ENCODE results near the gene DGKE. TPM values are rescaled to one million over a fixed set of nuclear protein-coding genes. Genes with fewer than 3 reads are reported as not detected.

The DGKE gene
- total and polyA plus RNA-seq, 2 of the 13 experiments (the other 11 are each of a cell fraction or from before 2014, with no cell fraction given) = 3.2 to 5.3 TPM

GRCh38 chr17:56887552-56888467 lies 53.9 kb downstream of the DGKE start (continued):
- TF ChIP-seq, protein P1, sequence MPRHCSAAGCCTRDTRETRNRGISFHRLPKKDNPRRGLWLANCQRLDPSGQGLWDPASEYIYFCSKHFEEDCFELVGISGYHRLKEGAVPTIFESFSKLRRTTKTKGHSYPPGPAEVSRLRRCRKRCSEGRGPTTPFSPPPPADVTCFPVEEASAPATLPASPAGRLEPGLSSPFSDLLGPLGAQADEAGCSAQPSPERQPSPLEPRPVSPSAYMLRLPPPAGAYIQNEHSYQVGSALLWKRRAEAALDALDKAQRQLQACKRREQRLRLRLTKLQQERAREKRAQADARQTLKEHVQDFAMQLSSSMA (CRISPR knock-in tag; IDR thresholded peaks at IDR 0.05) = no peak
- no peak for TF ChIP-seq IKZF1 (IDR thresholded peaks at IDR 0.05)
- TF ChIP-seq ZC3H4 (CRISPR knock-in tag; IDR thresholded peaks at IDR 0.05; ENCODE audit: borderline replicate concordance) = no peak
- TF ChIP-seq CREB1 (IDR thresholded peaks at IDR 0.05) = no peak
- TF ChIP-seq CREB1 (CRISPR knock-in tag; IDR thresholded peaks at IDR 0.05) = peak; percentile 35; the same call in 1 of the 2 replicates
- no peak for TF ChIP-seq ZNF598 (CRISPR knock-in tag; IDR thresholded peaks at IDR 0.05; ENCODE audit: borderline replicate concordance)
- TF ChIP-seq PHF20 (CRISPR knock-in tag; IDR thresholded peaks at IDR 0.05) = no peak
- TF ChIP-seq ATF7 (IDR thresholded peaks at IDR 0.05) = no peak
- TF ChIP-seq ATF7 (CRISPR knock-in tag; IDR thresholded peaks at IDR 0.05) = no peak
- 0 out of 2 replicates have a peak, but pooled peaks have one; percentile 21 for TF ChIP-seq PITX1 (CRISPR knock-in tag; IDR thresholded peaks at IDR 0.05)
- TF ChIP-seq, protein P2, sequence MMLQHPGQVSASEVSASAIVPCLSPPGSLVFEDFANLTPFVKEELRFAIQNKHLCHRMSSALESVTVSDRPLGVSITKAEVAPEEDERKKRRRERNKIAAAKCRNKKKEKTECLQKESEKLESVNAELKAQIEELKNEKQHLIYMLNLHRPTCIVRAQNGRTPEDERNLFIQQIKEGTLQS (CRISPR knock-in tag; IDR thresholded peaks at IDR 0.05) = peak; percentile 18; the same call in 1 of the 2 replicates
- no peak for TF ChIP-seq HMG20B (CRISPR knock-in tag; conservative IDR thresholded peaks at IDR 0.05)
- TF ChIP-seq ZFP1 (CRISPR knock-in tag; IDR thresholded peaks at IDR 0.05) = no peak
- TF ChIP-seq GRHL1 (CRISPR knock-in tag; conservative IDR thresholded peaks at IDR 0.05) = no peak
- TF ChIP-seq ARHGAP35 (CRISPR knock-in tag; IDR thresholded peaks at IDR 0.05; ENCODE audit: borderline replicate concordance) = no peak
- TF ChIP-seq, protein P3, sequence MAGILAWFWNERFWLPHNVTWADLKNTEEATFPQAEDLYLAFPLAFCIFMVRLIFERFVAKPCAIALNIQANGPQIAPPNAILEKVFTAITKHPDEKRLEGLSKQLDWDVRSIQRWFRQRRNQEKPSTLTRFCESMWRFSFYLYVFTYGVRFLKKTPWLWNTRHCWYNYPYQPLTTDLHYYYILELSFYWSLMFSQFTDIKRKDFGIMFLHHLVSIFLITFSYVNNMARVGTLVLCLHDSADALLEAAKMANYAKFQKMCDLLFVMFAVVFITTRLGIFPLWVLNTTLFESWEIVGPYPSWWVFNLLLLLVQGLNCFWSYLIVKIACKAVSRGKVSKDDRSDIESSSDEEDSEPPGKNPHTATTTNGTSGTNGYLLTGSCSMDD (CRISPR knock-in tag; IDR thresholded peaks at IDR 0.05) = no peak
- no peak for TF ChIP-seq ZSCAN20 (CRISPR knock-in tag; IDR thresholded peaks at IDR 0.05; ENCODE audit: borderline replicate concordance)
- TF ChIP-seq ZNF781 (CRISPR knock-in tag; IDR thresholded peaks at IDR 0.05; ENCODE audit: borderline replicate concordance, not compliant biosample characterization) = no peak
- peak; percentile 44; the same call in 1 of the 2 replicates for TF ChIP-seq RXRB (CRISPR knock-in tag; IDR thresholded peaks at IDR 0.05; ENCODE audit: borderline replicate concordance)
- TF ChIP-seq TFE3 (CRISPR knock-in tag; IDR thresholded peaks at IDR 0.05) = peak; percentile 71
- no peak for TF ChIP-seq ZNF550 (CRISPR knock-in tag; IDR thresholded peaks at IDR 0.05; ENCODE audit: borderline replicate concordance)
- TF ChIP-seq ZNF280B (CRISPR knock-in tag; IDR thresholded peaks at IDR 0.05; ENCODE audit: borderline replicate concordance) = peak; percentile 71; the same call in 1 of the 2 replicates

Measured in HepG2 (cell line).